Stimulated activated CD8-positive, alpha-beta memory T cell treated with anti-CD3 and anti-CD28 coated beads, Interleukin-7, amount 100 ng/mL, for 24 hours (primary cell): ENCODE measurements around the gene FADS3.

Source experiments
- DNase-seq: peaks from one replicate; pipeline ENCODE4 v3.0.0-alpha.2; 2020; ENCODE audit warnings: low read depth

FADS3 gene, protein sequence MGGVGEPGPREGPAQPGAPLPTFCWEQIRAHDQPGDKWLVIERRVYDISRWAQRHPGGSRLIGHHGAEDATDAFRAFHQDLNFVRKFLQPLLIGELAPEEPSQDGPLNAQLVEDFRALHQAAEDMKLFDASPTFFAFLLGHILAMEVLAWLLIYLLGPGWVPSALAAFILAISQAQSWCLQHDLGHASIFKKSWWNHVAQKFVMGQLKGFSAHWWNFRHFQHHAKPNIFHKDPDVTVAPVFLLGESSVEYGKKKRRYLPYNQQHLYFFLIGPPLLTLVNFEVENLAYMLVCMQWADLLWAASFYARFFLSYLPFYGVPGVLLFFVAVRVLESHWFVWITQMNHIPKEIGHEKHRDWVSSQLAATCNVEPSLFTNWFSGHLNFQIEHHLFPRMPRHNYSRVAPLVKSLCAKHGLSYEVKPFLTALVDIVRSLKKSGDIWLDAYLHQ

DNA sequence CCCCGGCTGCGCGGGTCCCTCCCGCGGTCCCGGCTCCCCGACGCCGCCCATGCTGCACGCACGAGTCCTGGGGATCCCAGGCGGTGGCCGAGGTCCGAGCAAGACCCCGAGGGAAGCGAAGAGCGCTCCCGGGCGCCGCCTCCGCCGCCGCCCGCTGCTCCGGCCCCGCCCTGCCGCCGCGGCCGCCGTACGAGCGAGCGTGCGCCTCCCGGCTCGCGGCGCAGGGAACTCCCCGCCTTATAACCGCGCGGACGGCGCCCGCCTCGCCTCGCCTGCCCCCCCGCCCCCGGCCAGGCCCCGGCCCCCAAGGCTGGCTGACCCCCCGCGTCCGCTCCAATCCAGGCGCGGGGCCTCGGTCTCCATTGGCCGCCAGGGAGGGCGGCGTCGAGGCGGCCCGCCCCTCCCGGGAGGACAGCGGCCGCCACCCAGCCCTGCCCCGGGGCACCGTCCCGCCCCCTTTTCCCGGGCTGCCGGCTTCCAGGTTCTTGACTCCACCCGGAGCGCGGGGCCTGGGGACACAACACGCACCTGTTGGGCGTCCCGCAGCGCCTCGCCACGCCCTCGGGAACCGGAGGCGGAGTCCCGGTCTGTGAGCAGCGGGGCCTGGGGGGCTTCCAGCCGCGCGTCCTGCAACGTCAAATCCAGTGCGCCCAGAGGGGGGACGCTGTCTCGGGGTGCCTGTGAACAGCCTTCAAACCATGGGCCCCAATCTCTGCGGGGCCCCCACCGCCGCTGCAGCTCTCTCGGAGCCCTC lies at the start of gene FADS3:
TSS of gene FADS3 (minus strand) at position 215 of the 754 bp plus-strand sequence. CDS start at position 51, 164 bp downstream.
- peak; percentile 17 for DNase-seq

DNA sequence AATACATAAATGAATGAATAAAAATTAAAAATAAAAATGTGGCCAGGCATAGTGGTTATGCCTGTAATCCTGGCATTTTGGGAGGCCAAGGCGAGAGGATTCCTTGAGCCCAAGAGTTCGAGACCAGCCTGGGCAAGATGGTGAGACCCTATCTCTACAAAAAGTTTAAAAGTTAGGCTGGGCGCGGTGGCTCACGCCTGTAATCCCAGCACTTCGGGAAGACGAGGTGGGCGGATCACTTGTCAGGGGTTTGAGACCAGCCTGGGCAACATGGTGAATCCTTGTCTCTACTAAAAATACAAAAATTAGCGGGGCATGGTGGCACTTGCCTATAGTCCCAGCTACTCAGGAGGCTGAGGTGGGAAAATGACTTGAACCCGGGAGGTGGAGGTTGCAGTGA lies 49.1 kb upstream of the FADS3 start:
- DNase-seq = no peak

DNA sequence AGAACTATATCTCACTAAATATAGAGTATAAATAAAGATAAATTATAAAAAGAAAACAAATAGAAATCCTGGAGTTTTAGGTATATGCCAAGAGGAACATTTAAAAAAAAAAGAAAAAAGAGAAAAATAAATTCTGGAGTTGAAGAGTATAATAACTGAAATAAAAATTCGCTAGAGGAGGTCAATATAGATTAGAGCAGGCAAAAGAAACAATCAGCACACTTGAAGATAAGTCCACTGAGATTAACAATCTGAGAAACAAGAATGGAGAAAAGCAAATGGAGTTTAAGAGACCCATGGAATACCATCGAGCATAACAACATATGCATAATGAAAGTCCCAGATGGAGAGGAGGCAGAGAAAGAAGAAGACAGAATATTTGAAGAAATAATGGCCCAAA lies 44.5 kb upstream of the FADS3 start:
- no peak for DNase-seq

DNA sequence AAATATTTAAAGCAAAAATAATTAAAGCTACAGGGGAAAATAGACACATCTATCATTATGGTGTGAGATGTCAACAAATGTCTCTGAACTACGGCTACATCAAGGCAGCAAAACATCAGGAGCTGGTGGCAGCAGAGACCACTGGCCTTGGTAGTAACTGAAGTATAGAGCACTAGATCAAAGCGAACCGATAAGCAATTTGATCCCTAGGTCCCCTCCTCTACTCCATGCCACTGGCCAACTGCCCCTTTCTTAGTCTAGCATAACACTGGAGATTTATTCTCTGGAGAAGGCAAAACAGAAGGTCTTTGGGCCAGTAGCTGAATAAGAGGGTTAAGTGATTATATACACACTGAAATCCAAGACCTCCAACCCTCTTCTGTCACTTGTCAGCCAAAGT lies 39.6 kb upstream of the FADS3 start:
- no peak for DNase-seq

DNA sequence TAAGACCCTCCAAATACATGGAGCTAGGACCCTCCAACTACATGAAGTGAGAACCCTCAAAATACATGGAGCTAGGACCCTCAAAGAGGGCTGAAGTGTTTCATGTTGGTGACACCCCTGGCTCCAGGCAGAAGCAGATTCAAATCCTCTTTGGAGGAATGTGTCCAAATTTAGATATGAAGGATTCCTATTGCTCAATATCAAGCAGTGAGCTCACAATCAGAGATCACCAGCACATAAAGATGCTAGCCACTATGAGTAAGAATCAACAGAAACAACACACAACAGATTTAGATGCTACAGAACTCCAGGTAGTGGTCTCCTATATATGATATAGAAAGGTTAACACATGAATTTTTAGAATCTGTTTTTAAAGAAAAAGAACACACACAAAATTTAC lies 37.3 kb upstream of the FADS3 start:
- DNase-seq = no peak

DNA sequence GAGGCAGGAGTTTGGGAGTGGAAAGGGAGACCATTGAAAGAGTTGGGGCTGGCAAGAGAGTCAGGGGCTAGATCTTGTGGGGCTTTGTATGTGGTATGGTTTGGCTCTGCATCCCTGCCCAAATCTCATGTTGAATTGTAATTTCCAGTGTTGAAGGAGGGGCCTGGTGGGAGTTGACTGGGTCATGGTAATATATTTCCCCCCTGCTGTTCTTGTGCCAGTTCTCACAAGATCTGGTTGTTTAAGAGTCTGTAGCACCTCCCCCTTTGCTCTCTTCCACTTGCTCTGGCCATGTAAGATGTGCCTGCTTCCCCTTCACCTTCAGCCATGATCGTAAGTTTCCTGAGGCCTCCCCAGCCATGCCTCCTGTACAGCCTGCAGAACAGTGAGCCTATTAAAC lies 36.2 kb upstream of the FADS3 start:
- DNase-seq = no peak

DNA sequence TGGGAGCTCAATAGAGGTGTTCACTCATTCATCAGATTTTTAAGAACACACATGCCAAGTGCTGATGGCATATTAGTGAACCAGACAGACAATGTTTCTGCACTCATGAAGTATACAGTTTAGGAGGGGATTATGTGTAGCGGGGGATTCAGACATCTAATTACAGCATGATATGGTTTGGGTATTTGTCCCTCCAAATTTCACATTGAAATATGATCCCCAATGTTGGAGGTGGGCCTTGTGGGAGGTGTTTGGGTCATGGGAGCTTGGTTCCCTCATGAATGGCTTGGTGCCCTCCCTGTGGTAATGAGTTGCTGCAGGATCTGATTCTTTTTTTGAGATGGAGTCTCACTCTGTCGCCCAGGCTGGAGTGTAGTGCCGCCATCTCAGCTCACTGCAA lies 34.9 kb upstream of the FADS3 start:
- DNase-seq = no peak

DNA sequence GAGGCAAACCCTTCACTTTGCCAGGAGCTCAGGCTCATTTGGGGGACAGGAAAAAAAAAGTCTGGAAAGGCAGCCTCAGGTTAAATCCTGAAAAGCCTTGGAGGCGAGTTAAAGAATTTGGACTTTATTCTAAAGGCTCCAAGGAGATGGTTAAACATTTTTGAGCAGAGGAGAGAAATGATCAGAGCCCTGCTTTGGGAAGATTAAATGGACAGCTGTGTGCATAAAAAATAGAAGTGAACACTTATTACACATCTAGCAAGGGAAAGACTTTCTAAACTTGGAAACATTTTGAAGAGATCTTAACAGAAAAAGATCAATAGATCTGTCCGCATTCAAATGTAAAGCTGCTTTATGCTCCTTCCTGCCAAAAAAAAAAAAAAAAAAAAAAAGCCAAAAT lies 34.4 kb upstream of the FADS3 start:
- DNase-seq = no peak

DNA sequence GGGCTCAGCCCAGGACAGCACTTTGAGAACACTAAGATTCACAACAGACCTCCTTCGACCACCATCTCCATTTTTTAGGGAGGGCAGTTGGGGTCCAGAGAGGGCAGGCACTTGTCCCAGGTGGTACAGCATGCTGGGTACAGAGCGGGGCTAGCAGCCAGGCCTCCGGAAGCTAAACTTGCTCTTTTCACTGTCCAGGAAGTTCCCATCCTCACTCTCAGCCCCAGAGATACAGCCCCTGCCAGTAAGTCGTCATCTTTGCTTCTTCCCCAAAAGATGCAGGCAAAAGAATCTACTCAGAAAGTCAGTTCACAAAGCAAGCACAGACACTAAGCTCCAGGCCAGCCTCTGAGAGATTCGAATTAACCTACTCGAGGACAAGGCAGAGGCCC lies 32.7 kb upstream of the FADS3 start:
- no peak for DNase-seq

DNA sequence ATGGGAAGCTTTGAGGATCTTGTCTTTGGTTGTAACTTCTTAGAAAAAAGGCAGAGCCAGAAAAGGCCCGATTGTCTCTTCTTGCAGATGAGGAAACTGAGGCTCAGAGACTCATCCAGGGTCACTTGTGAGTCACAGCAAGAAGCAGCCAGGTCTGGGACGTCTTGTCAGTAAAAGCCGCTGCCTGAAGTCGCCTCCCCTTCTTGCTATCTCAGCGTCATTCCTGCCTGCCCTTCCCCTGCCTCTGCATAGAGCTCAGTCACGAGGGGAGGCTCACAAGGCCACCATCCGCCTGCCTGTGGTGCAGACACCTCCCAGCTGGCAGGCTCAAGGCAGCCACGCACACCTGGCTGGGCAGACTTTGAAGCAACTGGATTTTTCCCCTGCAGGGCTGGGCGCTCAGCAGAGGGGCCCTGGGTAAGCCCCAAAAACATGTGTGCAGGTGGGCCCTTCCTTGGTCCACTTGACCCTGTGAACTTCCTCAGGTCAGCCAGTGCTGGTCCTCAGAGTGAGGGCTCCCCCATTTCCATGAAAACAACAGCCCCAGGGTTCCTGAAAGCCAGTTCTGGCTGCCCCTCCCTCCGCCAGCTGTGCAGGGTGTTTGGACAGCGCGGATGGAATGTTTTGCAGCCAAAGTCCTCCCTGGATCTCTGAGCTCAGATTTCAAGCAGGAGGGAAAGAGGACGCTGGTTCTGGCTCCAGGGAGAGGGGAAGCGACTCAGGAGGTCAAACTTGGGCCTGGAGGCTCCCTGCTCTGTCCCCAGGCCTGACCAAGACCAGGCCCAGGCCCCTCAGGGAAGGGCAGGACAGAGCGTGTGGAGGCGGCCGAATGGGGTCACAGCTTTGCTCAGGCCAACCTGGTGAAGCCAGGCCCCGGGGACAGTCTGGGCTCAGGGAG lies 32.1 kb upstream of the FADS3 start:
- no peak for DNase-seq

DNA sequence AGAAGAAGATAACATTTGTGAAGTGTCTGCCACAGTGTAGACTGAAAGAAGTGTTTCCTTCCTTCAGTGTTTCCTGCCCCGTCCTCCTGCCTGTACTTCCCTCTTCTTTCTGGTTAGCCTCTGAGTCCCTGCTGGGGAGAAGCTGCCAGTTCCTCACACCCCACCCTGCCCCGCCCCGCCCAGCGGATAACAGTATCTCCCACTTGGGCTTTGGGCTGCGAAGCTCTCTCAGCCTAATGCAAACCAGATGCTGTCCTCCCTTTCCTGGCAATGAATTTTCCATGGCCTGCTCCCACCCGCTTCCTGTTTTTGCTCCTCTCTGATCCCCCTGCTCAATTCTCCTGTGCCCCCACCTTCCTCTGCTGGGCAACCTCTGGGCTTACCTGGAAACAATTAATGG lies 31.2 kb upstream of the FADS3 start:
- no peak for DNase-seq

DNA sequence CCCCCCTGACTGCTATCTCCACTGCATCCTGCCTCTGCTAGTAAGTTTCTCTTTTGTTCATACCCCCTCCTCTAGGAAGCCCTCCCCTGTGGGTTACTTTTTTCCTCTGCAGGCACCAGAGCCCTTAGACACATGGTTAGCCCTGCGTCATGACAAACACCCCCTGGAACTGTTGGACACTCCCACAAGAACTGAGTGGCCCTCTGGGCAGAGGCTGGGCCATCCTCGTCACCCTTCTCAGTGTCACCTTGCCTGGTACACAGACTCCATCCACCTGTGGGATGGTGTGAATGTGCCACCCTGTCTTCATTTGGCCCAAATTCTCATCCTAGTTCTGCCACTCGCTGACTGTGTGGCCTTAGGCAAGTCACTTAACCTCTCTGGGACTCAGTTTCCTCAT lies 30.1 kb upstream of the FADS3 start:
- DNase-seq = no peak

DNA sequence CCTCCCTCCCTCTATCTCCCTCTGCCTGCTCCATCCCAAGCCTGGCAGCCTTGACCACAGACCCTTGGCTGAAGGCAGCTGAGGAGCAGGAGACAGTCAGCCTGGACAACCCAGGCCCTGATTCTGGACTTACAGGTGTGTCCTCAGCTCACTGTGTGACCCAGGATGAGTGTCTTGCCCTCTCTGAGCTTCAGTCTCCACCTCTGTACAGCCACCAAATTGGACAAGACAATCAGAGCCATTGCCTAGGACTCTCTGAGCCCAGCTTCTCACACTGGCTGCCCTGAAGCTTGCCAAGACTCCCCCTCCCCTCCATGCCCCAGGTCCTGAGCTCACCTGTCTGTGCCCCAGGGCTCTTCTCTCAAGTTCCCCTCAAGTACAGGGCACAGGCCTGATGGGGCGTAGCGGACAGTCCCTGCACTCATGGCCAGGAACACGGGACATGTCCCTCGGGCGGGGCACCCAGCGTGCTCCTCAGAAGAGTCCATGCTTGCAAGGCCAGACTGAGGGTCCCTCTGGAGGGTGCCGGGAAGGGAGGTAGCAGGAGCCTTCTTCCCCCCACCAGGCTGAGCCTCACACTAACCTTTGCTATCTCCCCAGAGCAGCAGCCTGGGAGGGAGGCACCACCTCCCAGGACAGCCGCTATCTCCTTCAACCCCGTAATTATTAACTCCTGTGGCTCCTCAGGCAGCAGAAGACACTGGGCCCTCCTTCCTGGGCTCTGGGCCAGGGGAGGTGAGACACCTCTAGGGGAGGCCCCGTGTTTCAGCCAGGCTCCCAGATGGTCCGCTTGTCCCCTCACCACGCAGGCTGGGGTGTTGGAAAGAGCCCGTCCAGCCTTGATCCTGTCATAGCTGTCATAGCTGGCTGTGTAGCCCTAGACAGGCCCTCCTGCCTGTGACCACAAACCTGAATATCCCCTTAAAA lies 28.6 kb upstream of the FADS3 start:
- no peak for DNase-seq

DNA sequence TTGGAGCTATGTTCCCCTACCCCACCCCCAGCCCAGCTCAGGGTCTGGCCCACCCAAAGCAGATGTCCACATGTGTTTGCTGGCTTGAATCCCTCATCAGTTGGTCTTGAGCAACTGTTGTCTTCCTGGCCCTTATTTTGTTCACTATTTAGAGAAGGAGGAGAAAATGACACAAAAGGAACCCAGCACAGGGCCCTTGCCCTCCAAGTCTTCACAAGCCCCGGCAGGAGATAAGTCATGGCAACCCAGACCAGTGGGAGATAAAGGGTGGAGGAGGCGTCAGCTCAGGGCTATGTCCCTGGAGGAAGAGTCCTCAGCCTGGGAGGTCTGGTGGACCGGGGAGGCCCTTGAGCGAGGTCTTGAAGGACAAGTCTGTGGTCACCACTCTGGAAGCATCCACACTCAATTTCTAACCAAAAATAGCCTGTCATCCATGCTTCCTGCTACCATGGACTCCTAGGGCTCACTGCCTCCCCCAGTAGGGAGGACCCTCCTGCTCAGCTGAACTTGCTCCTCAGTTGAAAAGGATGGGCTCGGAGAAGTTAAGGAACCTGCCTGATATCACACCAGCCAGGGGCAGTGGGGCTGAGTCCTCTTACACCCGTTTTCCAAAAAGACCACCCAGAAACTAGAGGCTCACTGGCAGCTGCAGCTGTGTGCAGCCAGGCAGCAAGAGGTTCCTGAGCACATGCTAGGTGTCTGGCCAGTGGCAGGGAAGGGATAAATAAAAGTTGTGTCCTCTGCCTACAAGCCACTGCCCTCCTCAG lies 27.8 kb upstream of the FADS3 start:
- DNase-seq = no peak

DNA sequence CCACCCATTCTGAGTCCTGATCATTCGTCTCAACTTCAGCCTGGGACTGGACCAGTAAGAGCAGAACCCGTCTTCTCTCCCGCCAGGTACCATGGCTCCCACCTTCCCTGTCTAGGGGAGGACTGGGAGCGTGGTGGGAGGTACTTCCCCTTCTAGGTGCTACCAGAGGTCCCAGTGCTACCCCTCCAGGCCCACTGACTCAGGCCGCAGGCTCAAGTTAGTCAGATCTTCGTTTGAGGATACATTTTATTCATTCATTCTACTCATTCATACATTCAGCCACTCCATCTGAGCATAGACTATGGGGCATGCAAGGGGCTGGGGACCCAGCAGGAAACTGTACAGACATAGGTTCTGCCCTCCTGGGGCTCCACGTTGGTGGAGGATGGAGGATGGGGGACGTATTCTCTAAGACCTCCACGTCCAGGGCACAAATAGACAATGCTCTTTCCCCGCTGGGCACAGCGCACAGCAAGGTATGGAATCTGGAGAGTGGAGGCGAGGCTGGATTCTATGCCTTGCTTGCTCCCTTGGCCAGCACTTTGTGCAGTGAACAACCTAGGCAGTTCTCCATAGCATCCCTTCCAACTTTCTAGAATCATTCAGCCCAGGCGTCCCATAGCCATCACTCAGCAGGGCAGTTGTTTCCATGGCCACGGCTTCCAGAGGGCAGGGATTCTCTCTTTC lies 27.0 kb upstream of the FADS3 start:
- no peak for DNase-seq

DNA sequence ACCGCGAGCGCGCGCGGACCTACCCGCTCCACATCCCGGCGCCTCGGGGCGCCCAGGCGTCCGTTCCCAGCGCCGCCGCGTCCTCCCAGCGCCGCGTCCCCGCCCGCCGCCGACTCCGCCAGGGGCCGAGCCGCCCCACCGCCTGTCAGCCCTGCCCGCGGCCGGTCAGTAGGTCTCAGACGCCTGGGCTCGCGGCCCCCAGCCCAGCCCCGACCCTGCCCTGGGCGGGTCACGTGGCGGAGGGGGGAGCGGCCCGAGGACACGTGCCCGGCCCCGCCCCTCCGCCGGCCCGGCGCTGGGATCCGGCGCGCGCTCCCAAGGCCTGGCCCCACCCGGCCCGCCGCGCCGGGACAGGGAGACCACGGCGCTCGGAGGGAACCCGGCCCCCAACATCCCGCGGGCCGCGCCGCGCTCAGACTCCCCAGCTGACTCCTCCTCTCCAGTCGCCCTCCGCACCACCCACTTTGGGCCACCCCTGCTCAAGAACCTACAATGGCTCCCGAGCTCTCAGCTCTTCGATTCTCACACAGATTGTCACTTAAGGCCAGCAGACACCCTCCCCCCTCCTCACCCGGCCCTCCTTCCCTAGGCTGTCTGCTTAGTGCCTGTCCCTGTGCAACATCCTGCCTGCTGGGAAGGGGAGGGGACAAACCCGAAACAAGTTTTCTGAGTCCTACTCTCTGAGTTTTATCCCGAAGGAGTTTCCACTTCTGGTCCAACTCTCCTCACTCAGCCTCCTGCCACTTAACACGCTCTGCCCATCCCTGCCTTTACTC lies 26.2 kb upstream of the FADS3 start, which contains the start of gene RAB3IL1:
TSS of gene RAB3IL1 (minus strand) at position 233 of the 776 bp plus-strand sequence. CDS start at position 34, 199 bp downstream.
- DNase-seq = no peak

DNA sequence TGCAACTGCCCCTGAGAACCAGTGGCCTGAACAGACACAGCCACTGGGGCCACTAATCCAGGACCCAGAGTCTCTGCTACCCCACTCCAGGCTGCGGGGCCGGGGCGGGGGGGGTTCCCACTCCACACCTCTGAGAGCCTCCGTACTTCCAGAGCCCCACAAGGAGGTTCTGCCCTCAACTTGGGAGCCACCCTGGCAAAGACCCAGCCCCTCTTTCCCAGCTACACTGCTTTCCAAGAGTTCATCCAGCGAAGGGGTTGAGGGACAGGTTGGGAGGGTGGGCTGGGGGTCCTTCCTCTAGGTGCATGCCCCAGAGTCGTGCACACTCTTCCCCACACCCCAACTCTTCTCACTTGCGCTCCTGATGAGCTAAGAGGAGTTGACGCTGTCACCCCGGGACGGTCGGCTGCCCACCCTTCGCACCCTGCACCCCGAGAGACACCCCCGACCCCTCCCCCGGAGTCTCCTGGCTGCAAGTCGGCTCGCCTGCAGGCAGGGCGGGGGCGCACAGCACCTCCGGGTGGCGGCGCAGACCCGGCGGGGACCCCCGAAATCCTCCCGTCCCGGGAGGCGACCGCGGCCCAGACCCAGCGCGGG lies 25.5 kb upstream of the FADS3 start:
- no peak for DNase-seq

DNA sequence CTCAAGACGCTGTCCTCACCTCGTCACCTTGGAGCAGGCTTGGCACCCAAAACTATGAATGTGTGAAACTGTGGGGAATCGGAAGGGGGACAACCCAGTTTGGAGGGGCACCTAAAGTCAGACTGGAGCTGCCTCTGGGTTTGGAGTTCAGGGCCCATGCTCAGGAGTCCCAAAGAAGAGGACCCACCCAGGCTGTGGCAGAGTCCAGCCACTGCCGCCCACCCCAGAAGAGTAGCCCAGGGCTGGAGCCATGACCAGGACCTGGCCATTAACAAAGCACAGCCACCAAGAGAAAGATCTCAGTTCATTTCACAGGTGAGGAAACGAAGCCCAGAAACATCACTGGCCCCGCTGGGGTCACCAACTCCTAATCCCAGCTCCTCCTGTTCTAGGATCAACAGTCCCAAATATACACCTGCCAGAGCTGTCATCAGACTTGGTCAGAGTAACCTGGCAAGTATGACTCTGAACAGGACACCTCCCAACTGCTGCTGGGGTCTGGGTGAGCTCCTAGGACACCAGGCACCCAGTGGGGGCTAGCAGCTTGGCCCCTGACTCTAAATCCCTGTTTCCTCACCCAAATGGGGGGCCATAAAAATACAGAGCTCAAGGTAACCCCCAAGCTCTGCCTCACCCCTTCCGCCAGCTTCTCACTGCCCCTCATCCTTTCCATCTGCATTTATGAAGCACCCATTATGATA lies 23.3 kb upstream of the FADS3 start:
- no peak for DNase-seq
